Activated B cell treated with CpG ODN at 0.5 μM for 24 hours (primary cell): Measurements from ENCODE around the gene RICTOR. TPM values are rescaled to one million over a fixed set of nuclear protein-coding genes. Genes with fewer than 3 reads are reported as not detected.

ENCODE experiments used
- ATAC-seq: fragments of 200-7000 bp; cut with Tn5 transposase; one replicate; pipeline ENCODE4 v1.10.0; 2021; ENCODE audit warnings: low read depth, mild to moderate bottlenecking, moderate library complexity
- CTCF ChIA-PET: fragments of 350-600 bp; sonication (Branson Sonifier 250); formaldehyde crosslinking; loops from one replicate; lab custom pipeline; 2021; ENCODE audit warnings: antibody characterized with exemption; lab: Charles Lee
- POLR2A ChIA-PET: fragments of 350-600 bp; sonication (Branson Sonifier 250); formaldehyde crosslinking; loops from one replicate; lab custom pipeline; 2021; ENCODE audit warnings: antibody characterized with exemption; lab: Charles Lee
- DNase-seq: peaks from one replicate; pipeline ENCODE4 v3.0.0; 2022
- H3K27ac Mint-ChIP-seq: one replicate; pipeline ENCODE4 v1.8.0; 2020; ENCODE audit warnings: mixed read lengths
- H3K27me3 Mint-ChIP-seq: one replicate; pipeline ENCODE4 v1.8.0; 2021; ENCODE audit warnings: mixed read lengths
- H3K36me3 Mint-ChIP-seq: one replicate; pipeline ENCODE4 v1.8.0; 2021; ENCODE audit warnings: low read depth, mixed read lengths
- H3K4me1 Mint-ChIP-seq: one replicate; pipeline ENCODE4 v1.8.0; 2021; ENCODE audit warnings: mixed read lengths
- H3K4me3 Mint-ChIP-seq: one replicate; pipeline ENCODE4 v1.8.0; 2020; ENCODE audit warnings: mild to moderate bottlenecking, mixed read lengths
- H3K9me3 Mint-ChIP-seq: one replicate; pipeline ENCODE4 v1.8.0; 2020; ENCODE audit warnings: mixed read lengths
- CTCF ChIP-seq: fragments of 200-600 bp; IDR thresholded peaks from one replicate; pipeline ENCODE4 v1.8.0; 2022; ENCODE audit warnings: antibody characterized with exemption, mild to moderate bottlenecking
- intact Hi-C: fragments of 100-400 bp; cut with micrococcal nuclease; formaldehyde crosslinking; loops from one replicate; pipeline ENCODE4 v1.15.1; 2024
- total RNA-seq: library from RNA; stranded (reverse); gene quantifications from 2 replicates; pipeline ENCODE4 v1.2.3, GENCODE V29; 2022

RICTOR gene
- total RNA-seq, 1 donor from 2014 or later, result 51.8 TPM

GRCh38 chr5:38923661-38924451 is 150.3 kb downstream of the RICTOR start:
- H3K4me1 Mint-ChIP-seq, result no peaks in the 10 kb centered on the region
- DNase-seq (no peak), ATAC-seq (no peak)
- no peak for TF ChIP-seq CTCF
- no peaks in the 10 kb centered on the region for H3K36me3 Mint-ChIP-seq
- ChIA-PET POLR2A (no interaction called here), CTCF (interaction anchor here (5.5 kb wide), 1 partner anchor 481 kb away, joined by 59 read pairs; no protein-coding TSS in a partner anchor)
- H3K9me3 Mint-ChIP-seq, result no peaks in the 10 kb centered on the region
- intact Hi-C loops, result loop anchor here (2.0 kb wide), 1 partner anchor 541 kb away; no protein-coding TSS in a partner anchor
- H3K27me3 Mint-ChIP-seq, result peaks cover 32% of the 10 kb centered on the region
- H3K4me3 Mint-ChIP-seq, result no peak overlapping the region
- H3K27ac Mint-ChIP-seq, result no peak overlapping the region

- POLR2A ChIA-PET, result no interaction called here
- Mint-ChIP-seq H3K27ac (no peak overlapping the region), H3K4me1 (no peaks in the 10 kb centered on the region)
Observed at GRCh38 chr5:38922199-38922598, 152.0 kb downstream of the RICTOR start.

GRCh38 chr5:38921174-38921573 is 153.0 kb downstream of the RICTOR start:
- ATAC-seq (no peak), DNase-seq (no peak)
- H3K4me1 Mint-ChIP-seq, result no peaks in the 10 kb centered on the region
- TF ChIP-seq CTCF, result no peak
- ChIA-PET CTCF (interaction anchor here (1.0 to 5.5 kb wide), 3 partner anchors 12 to 501 kb away, joined by 3 to 59 read pairs (median 4); no protein-coding TSS in a partner anchor), POLR2A (no interaction called here)
- H3K9me3 Mint-ChIP-seq, result no peaks in the 10 kb centered on the region
- H3K27ac Mint-ChIP-seq, result no peak overlapping the region
- H3K27me3 Mint-ChIP-seq, result peaks cover 24% of the 10 kb centered on the region
- no peaks in the 10 kb centered on the region for H3K36me3 Mint-ChIP-seq
- no peak overlapping the region for H3K4me3 Mint-ChIP-seq
- intact Hi-C loops, result no loop called here

More at GRCh38 chr5:38922199-38922598, 152.0 kb downstream of the RICTOR start:
- ATAC-seq, result no peak
- no peaks in the 10 kb centered on the region for H3K9me3 Mint-ChIP-seq
- CTCF ChIA-PET, result interaction anchor here (1.0 to 5.5 kb wide), 3 partner anchors 11 to 502 kb away, joined by 3 to 59 read pairs (median 4); no protein-coding TSS in a partner anchor
- H3K4me3 Mint-ChIP-seq, result no peak overlapping the region
- no peak for TF ChIP-seq CTCF
- no peaks in the 10 kb centered on the region for H3K36me3 Mint-ChIP-seq
- no peak for DNase-seq
- H3K27me3 Mint-ChIP-seq, result peaks cover 25% of the 10 kb centered on the region
- intact Hi-C loops, result loop anchor here (1.0 to 2.0 kb wide), 2 partner anchors 481 to 539 kb away; no protein-coding TSS in a partner anchor

GRCh38 chr5:38916802-38917201 is 157.4 kb downstream of the RICTOR start:
- Mint-ChIP-seq H3K4me3 (no peak overlapping the region), H3K27ac (no peak overlapping the region), H3K4me1 (no peaks in the 10 kb centered on the region), H3K27me3 (peaks cover 3% of the 10 kb centered on the region), H3K36me3 (no peaks in the 10 kb centered on the region), H3K9me3 (no peaks in the 10 kb centered on the region)
- ChIA-PET CTCF (no interaction called here), POLR2A (no interaction called here)
- TF ChIP-seq CTCF, result no peak
- no peak for DNase-seq
- no peak for ATAC-seq
- intact Hi-C loops, result no loop called here

- TF ChIP-seq CTCF, result no peak
- Mint-ChIP-seq H3K4me1 (no peaks in the 10 kb centered on the region), H3K36me3 (no peaks in the 10 kb centered on the region), H3K27me3 (peaks cover 9% of the 10 kb centered on the region), H3K9me3 (peaks cover 13% of the 10 kb centered on the region), H3K27ac (no peak overlapping the region), H3K4me3 (no peak overlapping the region)
- intact Hi-C loops, result no loop called here
- no peak for DNase-seq
- POLR2A ChIA-PET, result no interaction called here
- ATAC-seq, result no peak
- CTCF ChIA-PET, result no interaction called here
Observed at GRCh38 chr5:38913714-38914113, 160.5 kb downstream of the RICTOR start.
